Measurements from ENCODE around the gene EIF4G1.

DNA sequence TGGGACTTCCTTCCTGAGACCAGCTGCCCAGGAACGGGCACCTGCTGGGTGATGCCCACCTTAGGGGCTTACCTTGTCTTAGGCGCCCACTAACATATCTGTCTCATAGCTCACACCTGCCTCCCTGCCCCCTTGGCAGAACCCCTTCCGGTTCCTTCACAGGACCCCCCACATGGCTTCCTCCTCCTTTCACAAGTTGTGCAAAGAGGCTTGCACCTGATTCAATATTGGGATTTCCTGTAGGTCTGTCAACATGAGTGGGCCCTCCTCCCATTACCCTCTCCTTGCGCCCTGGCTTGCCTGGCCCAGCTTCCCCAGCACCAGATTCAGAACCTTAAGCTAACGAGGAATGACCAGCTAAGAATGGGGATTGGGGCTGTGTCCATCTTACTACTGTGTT lies 63.0 kb downstream of the EIF4G1 start:
- TF ChIP-seq, protein P1, sequence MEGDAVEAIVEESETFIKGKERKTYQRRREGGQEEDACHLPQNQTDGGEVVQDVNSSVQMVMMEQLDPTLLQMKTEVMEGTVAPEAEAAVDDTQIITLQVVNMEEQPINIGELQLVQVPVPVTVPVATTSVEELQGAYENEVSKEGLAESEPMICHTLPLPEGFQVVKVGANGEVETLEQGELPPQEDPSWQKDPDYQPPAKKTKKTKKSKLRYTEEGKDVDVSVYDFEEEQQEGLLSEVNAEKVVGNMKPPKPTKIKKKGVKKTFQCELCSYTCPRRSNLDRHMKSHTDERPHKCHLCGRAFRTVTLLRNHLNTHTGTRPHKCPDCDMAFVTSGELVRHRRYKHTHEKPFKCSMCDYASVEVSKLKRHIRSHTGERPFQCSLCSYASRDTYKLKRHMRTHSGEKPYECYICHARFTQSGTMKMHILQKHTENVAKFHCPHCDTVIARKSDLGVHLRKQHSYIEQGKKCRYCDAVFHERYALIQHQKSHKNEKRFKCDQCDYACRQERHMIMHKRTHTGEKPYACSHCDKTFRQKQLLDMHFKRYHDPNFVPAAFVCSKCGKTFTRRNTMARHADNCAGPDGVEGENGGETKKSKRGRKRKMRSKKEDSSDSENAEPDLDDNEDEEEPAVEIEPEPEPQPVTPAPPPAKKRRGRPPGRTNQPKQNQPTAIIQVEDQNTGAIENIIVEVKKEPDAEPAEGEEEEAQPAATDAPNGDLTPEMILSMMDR (IDR thresholded peaks at IDR 0.05), result no peak
- no peak for TF ChIP-seq POLR2AphosphoS5 (IDR thresholded peaks at IDR 0.05)

All from gastroesophageal sphincter (tissue), 3 donors.